GM21529 (cell line): ENCODE results near the gene RAB34.

Experiments used
- ATAC-seq: cut with Tn5 transposase; IDR thresholded peaks from one replicate; pipeline ENCODE4 v1.9.1; 2021; ENCODE audit not compliant: unreplicated experiment

RAB34 gene

DNA sequence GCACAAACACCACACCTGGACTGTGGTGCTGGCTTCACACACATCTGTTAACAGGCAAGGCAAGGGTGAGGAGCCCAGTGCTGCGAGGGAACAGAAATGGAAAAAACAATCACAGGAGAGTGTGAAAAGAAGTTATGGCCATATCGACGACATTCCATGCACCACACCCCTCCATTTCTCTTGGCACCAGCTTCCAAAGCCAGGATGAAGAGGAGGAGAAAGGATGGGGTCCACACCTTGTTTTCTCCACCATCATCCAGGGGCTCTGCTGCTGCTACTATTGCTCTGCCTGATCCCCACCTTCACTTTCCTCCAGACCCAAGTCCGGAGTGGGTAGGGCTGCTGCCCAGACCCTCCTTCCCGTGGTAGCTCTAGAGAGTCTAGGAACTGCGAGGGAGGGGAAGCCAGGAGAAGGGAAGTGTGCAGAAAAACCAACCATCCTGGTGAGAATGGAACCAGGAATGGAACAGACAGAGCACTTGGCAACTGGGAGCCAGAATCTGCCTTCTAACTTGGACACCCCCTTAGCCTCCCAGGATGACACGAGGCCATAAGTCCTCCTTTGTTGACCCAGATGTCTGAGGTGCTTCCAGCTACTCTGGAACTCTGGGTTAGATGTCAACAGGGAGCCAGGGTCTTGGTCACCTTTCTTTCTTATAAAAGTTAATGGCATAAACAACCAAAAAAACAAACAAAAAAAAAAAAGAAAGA is 4.8 kb downstream of the RAB34 start:
- ATAC-seq, result no peak

DNA sequence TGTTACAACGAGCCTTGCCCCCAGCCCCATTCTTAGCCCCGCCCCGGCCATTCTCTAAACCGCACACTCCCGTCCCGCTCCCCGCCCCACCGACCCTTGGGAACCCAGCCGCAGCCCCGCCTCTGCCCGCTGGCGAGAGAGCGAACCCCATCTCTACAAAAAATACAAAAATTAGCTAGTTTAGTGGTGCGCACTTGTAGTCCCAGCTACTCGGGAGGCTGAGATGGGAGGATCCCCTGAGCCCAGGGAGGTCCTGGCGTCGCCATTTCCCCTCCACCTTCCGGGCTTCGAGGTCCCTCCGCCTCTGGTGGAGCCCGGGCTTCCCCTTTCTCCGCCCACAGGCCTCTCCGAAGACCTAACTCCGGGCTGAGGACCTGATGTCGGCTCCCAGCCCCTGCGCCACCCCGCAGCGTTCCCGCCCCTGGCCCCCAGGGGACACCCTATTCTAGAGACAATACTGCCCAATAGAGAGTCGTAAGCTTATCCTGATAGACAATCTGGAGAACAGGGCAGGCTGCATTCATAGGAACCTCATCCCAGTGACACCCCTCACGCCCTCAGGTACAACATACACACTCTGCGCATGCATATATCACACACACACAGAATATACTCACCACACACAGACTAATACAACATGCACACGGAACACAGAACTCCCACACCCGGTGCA is 5.5 kb downstream of the RAB34 start:
- peak; percentile 40 for ATAC-seq

DNA sequence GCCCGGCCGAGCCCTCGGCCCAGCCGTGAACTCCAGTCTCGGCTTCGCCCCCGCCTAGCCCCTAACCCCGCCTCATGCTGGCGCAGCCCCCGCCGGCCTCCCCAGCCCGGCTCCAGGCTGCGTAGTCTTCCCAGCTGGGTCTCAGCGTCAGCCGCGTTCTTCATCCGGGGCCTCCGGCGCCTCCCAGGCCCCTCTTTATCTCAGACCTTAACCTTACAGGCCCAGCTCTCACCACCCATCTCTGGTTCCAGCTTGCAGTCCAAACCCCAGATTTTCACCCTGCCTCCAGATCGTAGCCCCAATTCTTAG is 6.0 kb downstream of the RAB34 start, which contains the start of gene PROCA1:
TSS of gene PROCA1 (minus strand) at position 166 of the 309 bp plus-strand sequence. CDS start 228 bp downstream, outside the sequence.
- peak; percentile 21 for ATAC-seq

DNA sequence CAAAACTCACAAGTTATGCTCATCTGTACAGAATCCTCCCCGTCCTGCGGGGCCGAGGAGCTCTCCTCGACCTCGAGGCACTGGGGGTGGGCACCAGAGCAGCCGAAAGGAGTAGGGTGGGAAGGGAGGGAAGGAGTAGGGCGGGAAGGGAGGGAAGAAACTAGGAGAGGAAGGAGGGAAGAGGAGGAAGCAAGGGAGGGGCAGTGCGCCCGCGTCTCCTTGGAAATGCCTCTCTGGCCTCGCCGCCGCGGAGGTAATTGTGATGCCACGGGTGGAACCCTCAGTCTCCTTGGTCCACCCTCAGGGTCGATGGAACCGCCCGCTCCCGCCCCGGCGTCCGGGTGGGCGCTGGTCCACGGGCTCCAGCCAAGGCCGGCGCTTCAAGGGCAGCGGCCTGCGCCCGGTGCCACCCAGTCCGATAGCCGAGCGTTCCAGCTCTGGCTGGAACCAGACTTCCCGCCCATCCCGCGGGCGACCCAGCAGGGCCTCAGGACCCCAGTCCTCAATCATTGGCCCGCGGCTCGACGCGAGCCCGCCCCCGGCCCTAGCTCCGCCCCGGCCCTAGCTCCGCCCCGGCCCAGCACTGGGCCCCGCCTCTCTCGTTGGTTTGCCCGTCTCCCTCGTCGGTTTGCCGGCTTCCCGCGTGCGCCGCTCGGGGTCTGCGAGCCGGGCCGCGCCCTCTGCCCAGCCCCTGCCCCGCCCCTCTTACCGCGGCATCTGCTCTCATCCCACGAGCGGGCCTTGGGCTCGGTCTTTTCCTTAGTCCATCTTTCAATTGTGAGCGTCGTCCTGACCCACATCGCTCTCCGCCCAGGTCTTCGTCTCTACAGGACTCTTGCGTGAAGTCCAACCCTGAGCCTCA is 6.6 kb downstream of the RAB34 start:
- ATAC-seq, result peak; percentile 75

DNA sequence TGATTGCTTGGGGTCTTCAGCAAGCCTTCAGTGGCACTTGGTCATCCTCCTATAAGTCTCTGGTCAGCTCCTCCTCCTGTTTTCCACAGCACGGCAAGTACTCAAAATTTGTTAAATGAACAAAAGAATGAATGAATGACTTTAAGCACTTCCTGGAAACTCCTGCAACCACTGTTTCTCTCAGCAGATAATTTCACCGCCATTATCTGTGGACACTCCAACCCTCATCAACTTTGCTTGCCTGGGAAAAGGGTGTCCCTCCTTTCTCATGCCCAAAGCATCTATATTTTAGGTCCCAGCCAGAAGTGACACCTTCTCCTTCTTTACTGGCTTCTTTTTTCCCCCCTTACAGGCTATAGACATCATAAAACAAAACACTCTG is 10.3 kb downstream of the RAB34 start:
- no peak for ATAC-seq

DNA sequence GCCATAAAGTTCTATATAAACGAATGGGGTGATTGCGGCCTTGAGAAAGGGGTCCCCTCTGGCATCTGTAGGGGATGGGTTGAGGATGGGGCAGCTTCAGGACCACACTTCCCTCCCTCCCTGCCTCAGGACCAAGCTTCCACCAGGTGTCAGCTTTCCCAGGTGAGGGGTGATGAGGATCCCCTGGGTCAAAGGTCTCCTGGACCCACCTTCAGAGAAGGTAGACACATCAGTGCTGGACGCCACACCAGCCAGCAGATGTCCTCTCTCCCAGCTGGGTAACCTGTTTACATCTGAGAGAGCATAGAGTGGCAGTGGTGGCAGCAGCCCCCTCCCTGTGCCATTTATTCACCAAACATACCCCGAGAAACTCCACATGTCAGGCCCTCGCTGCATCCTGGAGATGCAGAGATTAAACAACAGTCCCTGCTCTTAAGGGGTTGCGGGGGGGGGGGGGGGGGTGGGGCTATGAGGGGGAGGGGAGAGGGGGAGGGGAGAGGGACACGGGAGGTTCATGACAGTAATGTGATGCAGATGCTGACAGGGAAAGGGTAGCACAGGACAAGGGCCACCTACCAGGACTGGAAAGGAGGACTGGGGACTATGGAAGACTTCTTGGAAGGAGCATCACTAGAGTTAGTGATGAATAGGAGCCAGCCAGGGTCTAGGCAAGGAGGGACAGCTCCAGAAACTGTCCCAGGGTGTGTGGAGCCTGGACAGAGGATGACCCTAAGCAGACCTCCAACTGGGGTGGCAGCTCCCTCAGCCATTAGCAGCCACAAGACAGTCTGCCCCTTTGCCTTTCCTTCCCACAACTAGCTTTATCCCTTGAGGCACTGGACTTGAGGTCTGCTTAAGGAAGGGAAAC is 11.0 kb downstream of the RAB34 start:
- ATAC-seq, result no peak

DNA sequence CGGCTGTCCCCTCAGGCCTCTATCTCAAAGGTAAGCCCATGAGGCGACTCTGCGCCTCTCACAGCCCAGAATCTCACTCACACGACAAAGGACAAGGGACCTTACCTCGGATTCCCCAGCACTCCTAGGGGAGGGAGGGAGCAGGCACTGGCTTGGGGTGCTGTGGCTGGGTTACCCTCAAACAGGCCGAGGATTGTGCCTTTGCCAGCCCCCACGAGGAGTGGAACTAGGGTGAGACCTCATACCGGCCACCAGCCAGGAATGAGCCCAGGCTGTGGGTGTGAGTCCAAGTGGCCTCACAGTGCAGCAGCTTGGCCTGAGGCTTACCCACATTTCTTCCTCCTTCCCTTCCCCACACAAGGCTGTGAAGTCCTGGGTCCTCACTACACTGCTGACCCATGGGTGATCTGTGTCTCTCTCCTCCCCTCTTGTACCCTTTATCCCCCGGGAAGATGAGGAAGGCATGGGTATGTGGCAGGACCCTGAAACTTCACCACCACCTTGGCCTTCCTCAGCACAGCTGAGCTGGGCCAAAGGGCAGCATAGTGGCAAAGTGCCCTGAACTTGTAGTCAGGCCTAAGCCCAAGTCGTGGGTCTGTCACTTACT is 11.8 kb downstream of the RAB34 start:
- no peak for ATAC-seq

DNA sequence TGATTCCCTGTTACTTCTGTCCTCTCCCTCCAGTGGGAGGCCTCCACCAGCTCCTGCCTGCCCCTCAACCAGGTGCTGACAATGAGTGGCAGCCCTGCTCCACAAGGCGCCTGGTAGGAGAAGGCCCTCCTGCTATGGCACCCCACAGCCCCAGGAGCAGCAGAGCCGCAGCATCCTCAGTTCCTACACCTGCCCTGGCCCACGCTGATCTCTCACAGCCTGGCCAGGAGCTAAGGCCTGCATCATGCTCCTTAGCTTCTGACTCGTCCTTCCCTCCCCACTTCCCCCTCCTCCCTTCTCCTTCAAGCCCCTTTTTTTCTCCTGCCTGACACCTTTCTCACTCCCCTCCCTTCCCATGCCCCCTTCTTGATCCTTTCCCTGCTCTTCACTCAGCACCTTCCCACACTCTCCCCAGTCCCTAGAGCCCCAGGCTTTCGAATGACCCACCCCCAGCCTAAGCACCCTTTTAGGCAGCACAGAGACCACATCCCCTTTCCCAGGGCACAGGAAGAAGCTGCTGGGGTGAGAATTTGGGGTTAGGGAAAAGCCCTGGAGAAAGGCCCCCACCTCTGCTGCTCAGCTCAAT is 12.5 kb downstream of the RAB34 start:
- ATAC-seq, result no peak

DNA sequence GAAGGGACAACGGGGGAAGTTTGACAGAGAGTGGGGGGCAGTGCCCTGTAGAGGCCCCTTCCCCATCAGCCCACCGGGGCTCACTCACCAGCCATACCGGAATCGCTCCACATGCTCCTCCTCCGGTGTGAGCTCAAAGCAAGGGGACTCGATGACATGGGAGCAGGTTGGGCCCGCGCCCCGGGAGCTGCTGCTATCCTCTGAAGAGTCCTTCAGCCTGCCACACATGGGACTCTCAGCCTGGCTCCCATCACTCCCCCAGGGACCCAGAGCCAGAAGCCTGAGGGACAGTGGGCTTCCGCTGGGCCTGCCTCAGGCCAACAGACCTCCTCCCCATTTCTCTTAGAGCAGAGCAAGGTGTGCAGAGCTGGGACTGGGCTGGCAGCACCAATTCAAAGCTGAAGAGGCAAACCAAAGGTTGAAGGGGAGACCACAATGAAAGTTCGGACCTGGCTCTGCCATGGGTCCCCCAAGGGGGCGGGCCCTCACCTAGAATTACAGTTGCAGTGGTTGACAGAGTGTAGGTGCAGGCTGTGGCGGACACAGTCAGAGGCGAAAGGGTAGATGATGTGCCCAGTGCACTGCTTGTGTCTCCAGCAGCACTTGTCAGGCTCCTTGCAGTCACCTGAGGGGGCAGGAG is 13.3 kb downstream of the RAB34 start:
- ATAC-seq, result no peak

DNA sequence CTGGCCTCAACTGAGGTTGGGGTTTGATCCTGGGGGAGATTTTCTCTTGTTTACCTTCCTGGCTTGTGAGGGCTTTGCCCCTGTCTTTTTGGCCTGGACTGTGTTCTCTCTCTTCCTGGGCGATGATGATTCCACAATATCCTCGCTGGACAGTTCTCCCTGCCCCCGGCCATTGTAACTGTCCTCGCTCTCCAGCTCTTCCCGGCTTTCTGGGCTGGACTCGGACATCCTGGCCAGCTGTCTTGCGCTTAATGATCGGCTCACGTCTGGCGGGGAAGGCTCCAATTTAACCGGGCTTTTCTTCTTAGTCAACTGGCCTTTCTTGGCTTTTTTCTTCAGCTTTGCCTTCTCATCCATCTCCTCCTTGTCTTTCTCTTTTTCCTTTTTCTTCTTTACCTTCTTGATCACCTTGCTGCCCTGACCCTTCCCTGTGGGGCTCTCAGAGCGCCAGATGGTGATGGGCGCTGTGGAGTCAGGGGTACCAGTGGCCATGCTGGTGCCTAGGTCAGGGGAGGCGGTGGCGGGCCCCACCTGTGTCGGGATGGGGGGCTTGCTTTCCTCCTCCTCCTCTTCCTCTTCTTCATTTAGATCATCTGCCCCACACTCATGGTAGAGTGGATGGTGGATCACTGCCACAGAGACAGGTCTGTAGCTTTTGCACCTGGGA is 14.0 kb downstream of the RAB34 start:
- no peak for ATAC-seq

DNA sequence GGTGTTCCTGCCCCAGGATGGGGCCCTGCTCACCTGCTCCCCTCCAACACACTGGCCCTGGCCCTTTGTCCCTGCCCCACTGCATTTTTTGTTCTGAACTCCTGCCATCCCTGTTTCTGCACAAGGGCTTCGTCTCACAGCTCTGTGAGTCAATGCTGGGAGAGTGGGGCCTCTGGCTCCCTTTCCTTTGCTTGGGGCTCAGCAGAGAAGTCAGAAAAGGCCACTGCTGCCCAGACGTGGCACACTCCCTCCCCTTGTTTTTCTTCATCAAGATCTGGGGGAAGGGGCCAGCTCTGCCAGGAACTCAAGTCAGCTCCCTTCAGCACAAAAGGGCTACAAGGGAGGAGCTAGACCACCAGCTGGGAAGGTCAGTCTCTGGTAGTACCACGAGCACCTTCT is 14.9 kb downstream of the RAB34 start:
- no peak for ATAC-seq

DNA sequence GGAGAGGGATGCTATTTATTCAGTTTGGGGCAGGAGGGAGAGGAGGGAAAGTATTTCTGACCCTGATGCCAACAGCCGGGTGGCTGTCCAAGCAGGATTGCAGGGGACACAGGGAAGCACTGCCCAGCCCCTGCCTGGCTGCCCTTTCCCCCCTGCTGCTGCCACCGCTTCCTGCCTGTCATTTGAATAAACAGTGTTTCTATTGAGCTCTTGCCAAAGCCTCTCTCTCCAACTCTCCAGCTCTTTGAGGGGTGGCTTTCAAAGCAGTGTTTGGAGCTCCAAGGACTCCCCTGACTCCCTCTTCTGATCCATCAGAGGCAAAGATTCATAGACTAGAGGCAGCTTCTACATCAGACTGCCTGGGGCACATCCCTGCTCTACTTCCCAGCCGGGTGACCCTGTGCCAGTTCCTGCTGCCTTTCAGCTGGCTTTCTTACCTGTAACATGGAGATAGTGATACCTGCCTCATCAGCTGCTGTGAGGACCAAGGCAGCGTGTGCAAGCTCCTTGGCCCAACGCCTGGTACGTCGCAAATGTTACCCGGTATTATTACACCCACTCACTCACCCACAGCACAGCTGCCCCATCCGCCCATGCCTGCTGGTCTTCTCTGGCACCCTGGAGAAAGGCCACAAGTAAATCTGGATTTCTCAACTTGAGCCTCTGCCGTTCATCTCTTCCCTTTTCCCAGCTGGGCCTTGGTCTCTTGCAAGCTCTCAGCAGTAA is 15.5 kb downstream of the RAB34 start:
- ATAC-seq, result no peak

DNA sequence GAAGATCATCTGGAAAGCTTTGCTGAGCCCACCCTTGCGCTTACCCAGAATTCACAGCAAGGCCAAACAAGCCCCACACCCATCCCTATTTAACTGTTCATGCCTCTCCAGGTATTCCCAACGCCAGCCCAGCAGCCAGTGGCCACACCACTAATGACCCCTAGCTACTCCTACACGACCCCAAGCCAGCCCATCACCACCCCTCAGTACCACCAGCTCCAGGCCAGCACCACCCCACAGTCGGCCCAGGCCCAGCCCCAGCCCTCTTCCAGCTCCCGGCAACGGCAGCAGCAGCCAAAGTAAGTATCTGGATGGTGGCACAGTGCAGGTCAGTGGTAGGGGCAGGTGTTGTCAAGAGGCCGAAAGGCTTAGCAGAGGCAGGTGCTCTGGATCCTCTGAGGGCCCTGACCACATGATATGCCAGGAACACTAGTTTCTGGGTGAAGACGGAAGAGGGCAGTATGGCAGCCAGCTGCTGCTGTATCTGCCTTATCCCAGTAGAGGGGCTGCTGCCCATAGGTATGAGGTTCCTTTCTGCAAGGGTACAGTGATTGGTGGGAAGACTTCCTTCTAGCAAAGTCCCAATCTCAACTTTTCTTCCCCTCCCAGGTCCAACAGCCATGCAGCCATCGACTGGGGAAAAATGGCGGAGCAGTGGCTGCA is 16.7 kb downstream of the RAB34 start:
- no peak for ATAC-seq

DNA sequence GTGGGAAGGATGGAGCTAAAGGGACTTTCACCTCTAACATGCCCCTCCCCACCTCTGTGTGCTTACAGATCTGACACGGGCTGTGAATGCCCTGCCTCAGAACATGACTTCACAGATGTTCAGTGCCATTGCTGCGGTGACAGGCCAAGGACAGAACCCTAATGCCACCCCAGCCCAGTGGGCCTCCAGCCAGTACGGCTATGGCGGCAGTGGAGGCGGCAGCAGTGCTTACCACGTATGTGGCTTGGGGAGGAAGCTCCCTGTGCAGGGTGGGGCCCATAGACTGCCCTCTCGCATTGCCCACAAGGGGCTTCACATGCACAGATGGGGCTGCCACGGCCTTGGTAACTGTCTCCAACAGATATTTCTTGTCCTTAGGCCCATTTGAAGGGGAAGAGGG is 17.4 kb downstream of the RAB34 start:
- ATAC-seq, result no peak

DNA sequence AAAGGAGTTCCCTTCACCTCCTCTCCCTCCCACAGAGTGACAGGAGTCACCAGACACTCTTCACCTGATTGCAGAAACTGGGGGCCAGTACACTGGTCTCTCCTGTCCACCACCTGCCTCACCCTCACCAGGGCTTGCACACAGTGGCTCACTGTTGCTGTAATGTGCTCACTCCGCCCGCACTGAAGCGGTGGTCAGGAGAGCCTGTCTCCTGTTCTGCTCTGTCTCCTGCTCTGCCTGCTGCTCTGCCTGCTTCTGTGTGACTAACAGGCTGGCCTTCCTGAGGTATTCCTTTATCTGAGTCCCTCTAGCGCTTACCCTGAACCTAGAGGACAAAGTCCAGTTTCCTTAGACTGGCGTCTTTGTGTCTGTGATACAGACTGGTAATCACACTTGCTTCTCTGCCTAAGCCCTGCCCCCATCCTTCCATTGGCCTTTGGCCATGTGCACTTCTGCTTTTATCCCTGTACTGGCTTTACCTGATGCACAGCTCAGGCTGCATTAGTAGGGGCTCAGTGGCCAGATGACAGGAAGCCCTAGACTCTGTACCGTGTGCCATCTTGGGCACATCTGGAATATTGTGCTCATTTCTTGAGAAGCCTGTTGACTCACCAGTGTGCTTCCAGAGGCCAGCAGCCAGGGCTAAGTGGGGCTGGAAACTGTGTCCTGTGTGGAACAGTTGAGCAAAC is 19.3 kb downstream of the RAB34 start:
- ATAC-seq, result no peak

DNA sequence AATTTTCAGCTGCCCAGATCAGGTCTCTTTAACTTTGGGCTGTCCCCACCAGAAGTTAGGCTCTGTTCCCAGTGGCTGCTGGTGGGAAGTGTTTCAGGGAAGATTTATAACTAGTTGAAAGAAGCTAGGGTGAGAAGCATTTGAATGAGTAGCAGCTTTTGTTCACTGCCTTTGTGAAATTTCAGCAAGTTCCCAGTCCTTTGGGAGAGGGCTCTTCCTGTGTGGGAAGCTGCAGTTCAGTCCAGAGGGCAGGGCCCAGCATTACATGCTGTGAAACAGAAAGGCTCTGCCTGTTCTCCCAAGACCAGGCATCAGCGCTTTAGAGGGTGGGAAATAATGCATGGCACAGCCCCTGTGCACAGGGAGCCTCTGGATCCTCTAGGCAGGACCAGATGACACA is 23.8 kb downstream of the RAB34 start:
- no peak for ATAC-seq

DNA sequence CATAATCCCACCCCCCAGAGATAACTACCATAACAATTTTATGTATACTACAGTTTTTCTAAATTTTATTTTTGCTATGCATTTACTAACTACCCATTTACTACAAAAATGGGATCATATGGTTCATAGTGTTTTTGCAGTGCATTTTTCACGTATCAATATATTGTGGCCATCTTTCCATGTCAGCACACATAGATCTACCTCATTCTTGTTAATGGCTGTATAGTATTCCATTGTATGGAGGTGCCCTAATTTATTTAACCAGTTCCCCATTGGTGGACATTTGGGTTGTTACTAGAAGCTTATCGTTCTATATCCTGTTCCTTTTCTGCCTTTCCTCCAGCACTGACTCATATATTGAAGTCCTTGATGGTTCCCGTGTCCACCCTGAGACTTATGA is 28.7 kb downstream of the RAB34 start:
- no peak for ATAC-seq
